ENCODE data around the gene SDR39U1.

SDR39U1 gene

GRCh38 chr14:24428628-24429394 is 13.8 kb downstream of the SDR39U1 start:
- DNase-seq: no peak

- DNase-seq: no peak
Observed at GRCh38 chr14:24427537-24428508, 14.8 kb downstream of the SDR39U1 start.

GRCh38 chr14:24426912-24427536 is 15.6 kb downstream of the SDR39U1 start:
- no peak for DNase-seq

- no peak for DNase-seq
Observed at GRCh38 chr14:24426150-24426911, 16.2 kb downstream of the SDR39U1 start.

GRCh38 chr14:24425704-24426103 is 16.9 kb downstream of the SDR39U1 start:
- DNase-seq: no peak

GRCh38 chr14:24422694-24423601 is 19.6 kb downstream of the SDR39U1 start:
- DNase-seq: no peak

GRCh38 chr14:24422261-24422660 is 20.3 kb downstream of the SDR39U1 start:
- no peak for DNase-seq

GRCh38 chr14:24418492-24418873 is 24.1 kb downstream of the SDR39U1 start:
- no peak for DNase-seq

GRCh38 chr14:24417832-24418491 is 24.6 kb downstream of the SDR39U1 start:
- DNase-seq: no peak

GRCh38 chr14:24416932-24417619 is 25.5 kb downstream of the SDR39U1 start:
- no peak for DNase-seq

- DNase-seq: no peak
Observed at GRCh38 chr14:24416254-24416931, 26.2 kb downstream of the SDR39U1 start.

GRCh38 chr14:24415421-24416253 is 26.9 kb downstream of the SDR39U1 start:
- DNase-seq: no peak

GRCh38 chr14:24414732-24415420 is 27.7 kb downstream of the SDR39U1 start:
- no peak for DNase-seq

GRCh38 chr14:24414077-24414476 is 28.5 kb downstream of the SDR39U1 start:
- DNase-seq: no peak

- no peak for DNase-seq
Observed at GRCh38 chr14:24411443-24412389, 30.9 kb downstream of the SDR39U1 start.

GRCh38 chr14:24409956-24410355 is 32.6 kb downstream of the SDR39U1 start:
- no peak for DNase-seq

- DNase-seq: no peak
Observed at GRCh38 chr14:24409192-24409591, 33.4 kb downstream of the SDR39U1 start.
